DOHH2 (cell line): ENCODE measurements around the gene SLC25A22.

ENCODE experiments used
- EZH2phosphoT487 ChIP-seq: fragments of 200-600 bp; sonication (generic); IDR thresholded peaks from 2 replicates; pipeline ENCODE4 v1.6.1; 2017; ENCODE audit warnings: borderline replicate concordance, mild to moderate bottlenecking, antibody characterized with exemption, low read length, moderate library complexity, mixed read lengths
- TF ChIP-seq, protein P1 (sequence below): fragments of 200-600 bp; sonication (generic); IDR thresholded peaks from one replicate; pipeline ENCODE4 v1.5.1; 2014; ENCODE audit warnings: antibody characterized with exemption, mild to moderate bottlenecking, low read depth, low read length; ENCODE audit not compliant: poor library complexity, severe bottlenecking

DNA sequence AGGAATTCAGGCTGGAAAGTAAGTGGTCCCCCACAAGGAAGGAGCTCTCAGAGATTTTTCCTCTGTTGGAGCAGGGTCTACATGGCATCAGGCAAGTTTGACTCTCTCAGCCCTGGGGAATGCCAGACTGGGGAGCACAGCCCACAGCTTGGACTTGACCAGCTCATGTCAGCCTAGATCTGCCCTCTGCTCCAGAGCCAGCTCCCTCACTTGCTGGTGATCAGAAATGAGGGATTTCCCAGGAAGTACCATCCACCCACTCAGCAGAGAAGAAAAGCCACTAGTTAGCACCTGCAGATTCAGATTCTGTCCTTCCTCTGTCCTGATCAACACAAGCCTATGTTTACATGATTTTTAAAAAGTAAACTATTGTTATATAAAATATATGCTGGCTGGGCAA, 37.8 kb downstream of the SLC25A22 start:
- TF ChIP-seq, protein P1, sequence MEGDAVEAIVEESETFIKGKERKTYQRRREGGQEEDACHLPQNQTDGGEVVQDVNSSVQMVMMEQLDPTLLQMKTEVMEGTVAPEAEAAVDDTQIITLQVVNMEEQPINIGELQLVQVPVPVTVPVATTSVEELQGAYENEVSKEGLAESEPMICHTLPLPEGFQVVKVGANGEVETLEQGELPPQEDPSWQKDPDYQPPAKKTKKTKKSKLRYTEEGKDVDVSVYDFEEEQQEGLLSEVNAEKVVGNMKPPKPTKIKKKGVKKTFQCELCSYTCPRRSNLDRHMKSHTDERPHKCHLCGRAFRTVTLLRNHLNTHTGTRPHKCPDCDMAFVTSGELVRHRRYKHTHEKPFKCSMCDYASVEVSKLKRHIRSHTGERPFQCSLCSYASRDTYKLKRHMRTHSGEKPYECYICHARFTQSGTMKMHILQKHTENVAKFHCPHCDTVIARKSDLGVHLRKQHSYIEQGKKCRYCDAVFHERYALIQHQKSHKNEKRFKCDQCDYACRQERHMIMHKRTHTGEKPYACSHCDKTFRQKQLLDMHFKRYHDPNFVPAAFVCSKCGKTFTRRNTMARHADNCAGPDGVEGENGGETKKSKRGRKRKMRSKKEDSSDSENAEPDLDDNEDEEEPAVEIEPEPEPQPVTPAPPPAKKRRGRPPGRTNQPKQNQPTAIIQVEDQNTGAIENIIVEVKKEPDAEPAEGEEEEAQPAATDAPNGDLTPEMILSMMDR = no peak
- no peak for TF ChIP-seq EZH2phosphoT487
